HG03342 (cell line): ENCODE results near the gene KCNK16.
"Not testable (repeated sequence)": the region's sequence is repeated elsewhere in the genome, so short reads cannot be mapped to it uniquely, and the experiment has no call there.

Experiments
- ATAC-seq: cut with Tn5 transposase; IDR thresholded peaks from one replicate; pipeline ENCODE4 v1.9.1; 2021; ENCODE audit warnings: mild to moderate bottlenecking, moderate library complexity; ENCODE audit not compliant: unreplicated experiment

Gene KCNK16

GRCh38 chr6:39312912-39313525, 9.5 kb downstream of the KCNK16 start:
- no peak for ATAC-seq

GRCh38 chr6:39310542-39310941, 12.0 kb downstream of the KCNK16 start:
- ATAC-seq, result no peak

GRCh38 chr6:39309942-39310531, 12.5 kb downstream of the KCNK16 start:
- ATAC-seq, result no peak

- no peak for ATAC-seq
These were observed 15.0 kb downstream of the KCNK16 start for GRCh38 chr6:39307462-39307861.

- no peak for ATAC-seq
These were observed 17.6 kb downstream of the KCNK16 start for GRCh38 chr6:39304951-39305350.

- ATAC-seq, result no peak
These were observed 18.9 kb downstream of the KCNK16 start for GRCh38 chr6:39303425-39304153.

GRCh38 chr6:39302669-39303424, 19.7 kb downstream of the KCNK16 start:
- peak; percentile 86 for ATAC-seq

GRCh38 chr6:39302011-39302410, 20.5 kb downstream of the KCNK16 start:
- ATAC-seq, result no peak

GRCh38 chr6:39301606-39302005, 20.9 kb downstream of the KCNK16 start:
- ATAC-seq, result no peak

GRCh38 chr6:39300739-39301138, 21.8 kb downstream of the KCNK16 start:
- ATAC-seq, result no peak

GRCh38 chr6:39298061-39298460, 24.4 kb downstream of the KCNK16 start:
- ATAC-seq, result no peak

- ATAC-seq, result no peak
These were observed 25.5 kb downstream of the KCNK16 start for GRCh38 chr6:39296745-39297640.

- no peak for ATAC-seq
These were observed 26.9 kb downstream of the KCNK16 start for GRCh38 chr6:39295611-39296011.

- no peak for ATAC-seq
These were observed 27.6 kb downstream of the KCNK16 start for GRCh38 chr6:39294899-39295298.

- ATAC-seq, result no peak
These were observed 28.4 kb downstream of the KCNK16 start for GRCh38 chr6:39294133-39294532.

GRCh38 chr6:39292637-39293036, 29.9 kb downstream of the KCNK16 start:
- no peak for ATAC-seq

GRCh38 chr6:39289490-39289889, 33.0 kb downstream of the KCNK16 start:
- no peak for ATAC-seq

- no peak for ATAC-seq
These were observed 34.9 kb downstream of the KCNK16 start for GRCh38 chr6:39287601-39288000.

- not testable (repeated sequence) for ATAC-seq
These were observed 35.9 kb downstream of the KCNK16 start for GRCh38 chr6:39286596-39286995.

- ATAC-seq, result no peak
These were observed 39.7 kb downstream of the KCNK16 start for GRCh38 chr6:39282774-39283173.
